IPS DF 4.7 (cell line): ENCODE results near the gene ZC3H18.
"Not testable (repeated sequence)": the region's sequence is repeated elsewhere in the genome, so short reads cannot be mapped to it uniquely, and the experiment has no call there.

Experiments used
- DNase-seq: peaks from one replicate; pipeline ENCODE4 v3.0.0-alpha.2; 2013; ENCODE audit warnings: low spot score; ENCODE audit errors: extremely low read depth

ZC3H18 gene

DNA sequence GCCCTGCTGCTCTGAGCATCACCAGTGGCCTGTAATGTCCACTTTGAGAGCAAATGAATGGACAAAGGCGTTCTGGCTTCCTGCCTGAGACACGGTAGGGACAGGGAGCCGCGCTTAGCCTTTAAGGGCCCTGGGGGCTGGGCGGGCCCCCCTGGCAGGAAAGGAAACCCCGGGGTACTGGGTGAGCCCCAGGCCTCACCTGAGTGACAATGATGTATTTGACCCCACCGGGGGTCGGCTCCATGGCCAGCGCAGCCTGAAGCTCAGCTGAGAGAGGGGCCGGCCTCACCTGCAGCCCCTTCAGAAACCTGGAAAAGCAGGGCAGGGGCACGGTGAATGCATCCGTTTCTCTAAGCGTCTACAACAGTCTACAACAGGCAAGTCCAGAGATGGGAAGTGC lies 82.9 kb downstream of the ZC3H18 start:
- no peak for DNase-seq

DNA sequence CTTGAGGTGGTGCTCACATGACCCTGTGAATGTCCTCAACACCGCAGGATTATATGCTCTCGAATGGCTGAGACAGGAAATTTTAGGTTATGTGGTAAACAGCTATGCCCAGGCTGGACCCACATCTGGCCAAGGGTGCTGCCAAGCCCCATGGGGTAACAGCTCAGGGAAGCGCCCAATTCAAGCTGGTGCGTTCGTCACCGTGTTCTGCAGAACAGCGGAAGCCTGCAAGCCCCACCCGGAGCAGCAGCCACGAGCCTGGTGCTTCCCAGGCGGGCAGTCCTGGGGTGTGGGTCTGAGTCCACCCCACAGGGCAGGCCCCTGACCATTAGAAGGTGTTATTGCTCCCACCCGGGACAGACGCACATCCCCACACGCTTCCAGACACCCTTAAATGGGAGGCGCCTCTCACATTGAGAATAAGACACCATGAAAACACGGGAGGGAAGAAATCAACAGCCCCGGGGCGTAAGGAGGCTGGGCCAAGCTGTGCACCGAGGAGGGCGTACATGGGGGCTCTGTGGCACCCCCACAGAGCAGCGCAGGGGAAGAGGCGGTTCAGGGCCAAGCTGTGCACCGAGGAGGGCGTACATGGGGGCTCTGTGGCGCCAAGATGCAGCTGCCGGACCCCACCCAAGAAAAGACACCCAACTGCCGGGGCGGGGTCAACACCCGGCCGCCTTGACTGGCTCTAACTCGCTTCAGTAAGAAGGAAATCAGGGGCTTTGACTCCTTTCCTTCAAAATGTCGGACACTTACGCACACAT lies 83.6 kb downstream of the ZC3H18 start:
- DNase-seq: no peak

DNA sequence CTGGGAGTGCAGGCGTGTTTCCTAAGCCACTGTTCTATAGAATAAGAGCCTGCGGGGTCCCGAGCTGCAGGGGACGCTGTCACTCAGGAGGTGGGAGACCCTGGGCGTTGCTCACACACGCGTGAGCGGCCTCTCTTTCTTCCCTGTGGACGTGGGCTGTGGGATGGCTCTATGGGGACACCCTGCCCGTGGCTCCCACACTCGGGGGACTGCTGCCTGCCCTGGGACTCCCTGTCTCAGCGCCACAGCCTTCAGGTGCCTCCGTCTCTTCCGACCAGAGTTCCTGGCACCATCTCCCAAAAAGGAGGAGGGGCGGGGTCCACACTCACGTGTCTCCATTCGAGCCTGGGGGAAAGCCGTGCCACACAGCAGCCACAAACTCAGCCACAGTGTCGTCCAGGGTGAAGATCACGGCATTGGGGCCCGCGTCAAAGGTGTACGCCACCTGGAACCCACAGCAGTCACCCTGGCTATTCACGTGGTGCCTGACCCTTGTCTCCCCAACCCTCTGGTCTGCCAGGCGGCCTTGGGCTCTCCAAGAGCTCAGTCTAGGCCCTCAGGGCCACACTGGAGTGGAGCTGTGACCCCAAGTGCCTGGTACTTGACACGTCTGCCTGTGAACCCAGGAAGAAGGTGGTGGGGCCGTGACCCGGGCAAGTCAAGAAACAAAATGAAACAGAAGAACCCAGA lies 84.3 kb downstream of the ZC3H18 start:
- DNase-seq: no peak

DNA sequence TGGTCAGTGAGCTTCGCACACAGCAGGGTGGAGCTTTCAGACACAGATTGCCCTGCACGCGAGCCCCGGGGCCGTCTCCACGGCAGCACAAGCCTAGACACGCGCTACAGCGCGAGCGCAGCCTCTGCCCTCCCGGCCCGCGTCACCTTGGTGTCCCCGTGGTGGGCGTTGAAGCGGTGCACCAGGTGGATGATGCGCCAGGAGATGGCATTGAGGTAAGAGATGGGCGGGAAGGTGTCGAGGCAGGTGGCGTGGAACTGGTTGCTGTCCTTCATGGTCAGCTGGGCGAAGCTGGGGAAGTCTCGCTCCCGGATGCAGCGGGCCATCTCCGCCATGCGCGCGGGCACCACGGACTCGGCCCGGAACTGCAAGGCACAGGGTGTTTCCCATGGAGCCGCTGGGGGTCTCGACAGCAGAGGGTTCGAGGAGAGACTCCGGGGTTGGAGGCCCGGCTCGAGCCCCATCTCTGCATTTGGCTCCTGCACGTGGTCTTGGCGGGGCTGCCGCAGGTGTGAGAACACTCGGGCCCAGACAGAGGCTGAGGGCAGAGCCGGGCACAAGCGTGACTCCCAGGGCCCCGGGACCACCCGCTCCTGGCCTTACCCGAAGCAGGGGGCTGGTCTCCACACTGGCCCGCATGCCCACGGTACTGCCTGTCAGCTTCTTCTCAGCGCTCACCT lies 85.0 kb downstream of the ZC3H18 start:
- no peak for DNase-seq

DNA sequence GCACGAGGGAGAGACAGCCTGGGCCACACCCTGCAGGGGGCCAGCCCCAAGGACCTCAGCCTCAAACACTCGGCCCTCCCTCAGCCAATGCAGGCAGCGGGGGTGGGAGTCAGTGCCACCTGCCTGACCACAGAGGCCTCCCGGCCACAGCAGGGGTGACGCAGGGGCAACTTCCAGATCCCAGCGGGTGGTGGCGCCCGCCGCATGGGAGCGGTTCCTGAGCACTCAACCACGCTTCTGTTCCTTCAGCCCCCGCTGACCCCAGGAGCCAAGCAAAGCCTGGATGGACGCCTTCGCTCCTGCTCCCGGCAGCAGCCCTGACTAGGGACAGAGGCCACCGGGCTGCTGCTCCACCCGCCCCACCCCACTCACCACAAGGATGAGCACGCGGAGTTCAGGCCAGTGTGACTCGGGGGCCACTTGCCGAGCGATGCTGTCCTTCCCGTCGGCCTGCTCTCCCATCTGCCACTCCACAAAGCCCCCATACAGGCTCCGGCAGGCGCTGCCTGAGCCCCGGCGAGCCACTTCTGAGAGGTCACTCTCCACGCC lies 85.6 kb downstream of the ZC3H18 start:
- DNase-seq: no peak

DNA sequence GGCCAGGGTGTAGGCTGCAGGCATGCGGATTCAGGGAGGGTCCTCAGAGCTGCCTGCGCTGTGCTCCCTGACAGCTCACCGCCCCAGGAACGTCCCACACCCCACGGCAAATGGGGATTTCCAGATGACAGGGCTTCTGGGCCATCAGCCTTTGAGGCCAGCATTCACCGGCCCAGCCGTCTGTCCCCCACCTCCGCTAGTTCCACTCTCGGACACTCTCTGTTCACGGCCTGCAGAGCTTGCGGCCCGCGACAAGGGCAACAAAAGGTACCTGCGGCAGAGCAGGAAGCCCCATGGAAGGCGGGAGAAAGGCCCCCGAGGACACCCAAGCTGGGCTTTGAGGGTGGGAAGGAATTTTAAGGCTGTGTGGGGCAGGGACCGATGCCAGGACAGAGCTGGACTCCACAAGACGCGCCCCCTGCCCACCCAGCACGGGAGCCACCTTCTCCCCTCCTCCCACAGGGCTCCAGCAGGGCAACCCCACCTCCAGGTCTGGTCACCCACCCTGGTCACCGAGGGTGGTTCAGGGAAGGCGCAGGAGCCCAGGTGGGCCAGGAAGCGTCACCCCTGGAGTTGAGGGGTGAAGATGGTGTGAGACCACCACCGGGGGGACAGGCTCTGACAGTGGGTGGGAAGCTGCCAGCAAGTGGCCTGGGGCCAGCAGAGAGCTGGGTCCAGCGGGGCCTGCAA lies 86.2 kb downstream of the ZC3H18 start:
- DNase-seq: no peak

DNA sequence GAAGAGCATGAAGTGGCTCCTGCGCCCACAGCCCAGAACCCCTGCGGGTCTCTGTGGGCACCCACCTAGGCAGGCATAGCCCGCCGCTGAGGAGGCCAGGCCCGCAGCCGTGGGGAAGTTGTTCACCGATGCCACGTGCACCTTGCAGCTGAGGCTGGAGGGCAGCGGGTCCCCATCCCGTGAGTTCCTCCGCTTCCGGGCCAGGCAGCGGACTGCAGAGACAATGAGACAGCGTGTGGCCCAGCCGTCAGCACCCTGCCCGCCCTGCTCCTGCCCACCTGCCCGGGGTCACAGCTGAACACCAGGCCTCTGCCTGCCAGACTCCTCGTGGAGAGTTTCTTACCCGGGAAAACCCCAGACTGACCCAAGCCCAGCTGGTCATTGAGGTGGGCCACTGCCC lies 87.2 kb downstream of the ZC3H18 start:
- no peak for DNase-seq

DNA sequence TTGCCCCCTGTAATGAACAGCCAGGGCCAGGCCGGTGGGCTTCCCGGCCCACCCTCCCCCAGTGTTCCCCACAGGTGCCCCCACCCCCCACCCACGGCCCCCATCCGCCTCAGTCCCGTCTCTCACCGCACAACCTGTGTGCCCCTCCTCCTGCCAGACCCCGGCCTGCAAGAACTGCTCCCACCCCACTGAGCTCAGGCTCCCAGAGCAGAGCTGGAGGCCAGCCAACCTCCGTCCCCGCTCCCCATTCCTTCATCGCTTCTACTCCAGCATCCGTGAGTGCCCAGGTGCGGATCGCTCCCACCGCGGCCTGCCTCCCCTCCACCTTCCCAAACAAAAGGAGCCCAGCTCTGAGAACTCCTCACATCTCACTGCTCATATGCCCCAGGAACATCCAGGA lies 88.5 kb downstream of the ZC3H18 start:
- DNase-seq: no peak

DNA sequence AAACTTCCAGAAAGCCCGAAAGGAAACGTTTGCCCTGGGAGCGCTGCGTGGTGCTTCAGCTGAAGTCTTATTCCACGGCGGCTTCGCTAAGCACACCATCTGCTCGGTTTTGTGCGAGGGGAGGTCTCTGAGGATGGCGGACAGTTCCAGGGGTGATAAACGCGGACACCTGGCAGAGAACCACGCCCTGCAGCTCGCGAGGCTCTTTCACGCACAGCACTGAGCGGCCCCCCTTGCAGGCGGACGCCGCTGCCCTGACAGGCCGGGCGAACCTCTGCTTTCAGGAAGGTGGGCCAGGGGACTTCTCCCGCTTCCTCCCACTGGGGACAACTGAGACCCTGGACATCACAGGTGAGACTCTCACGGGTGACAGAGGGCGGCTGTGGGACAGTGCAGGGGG lies 89.0 kb downstream of the ZC3H18 start:
- DNase-seq: no peak

DNA sequence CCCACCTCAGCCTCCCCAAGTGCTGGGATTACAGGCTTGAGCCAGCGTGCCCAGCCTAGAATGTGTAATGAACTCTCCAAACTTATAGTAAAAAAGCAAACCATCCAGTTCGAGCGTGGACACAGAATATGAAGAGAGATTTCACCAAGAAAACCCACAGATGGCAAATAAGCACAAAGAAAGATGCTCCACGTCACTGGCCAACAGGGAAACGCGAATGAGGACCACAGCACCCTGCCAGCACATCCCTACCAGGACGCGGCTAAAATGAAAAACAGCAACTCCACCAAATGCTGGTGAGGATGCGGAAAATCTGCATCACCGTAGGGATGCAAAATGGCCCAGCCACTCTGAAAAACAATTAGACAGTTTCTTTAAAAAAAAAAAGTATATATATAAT lies 91.3 kb downstream of the ZC3H18 start:
- no peak for DNase-seq

DNA sequence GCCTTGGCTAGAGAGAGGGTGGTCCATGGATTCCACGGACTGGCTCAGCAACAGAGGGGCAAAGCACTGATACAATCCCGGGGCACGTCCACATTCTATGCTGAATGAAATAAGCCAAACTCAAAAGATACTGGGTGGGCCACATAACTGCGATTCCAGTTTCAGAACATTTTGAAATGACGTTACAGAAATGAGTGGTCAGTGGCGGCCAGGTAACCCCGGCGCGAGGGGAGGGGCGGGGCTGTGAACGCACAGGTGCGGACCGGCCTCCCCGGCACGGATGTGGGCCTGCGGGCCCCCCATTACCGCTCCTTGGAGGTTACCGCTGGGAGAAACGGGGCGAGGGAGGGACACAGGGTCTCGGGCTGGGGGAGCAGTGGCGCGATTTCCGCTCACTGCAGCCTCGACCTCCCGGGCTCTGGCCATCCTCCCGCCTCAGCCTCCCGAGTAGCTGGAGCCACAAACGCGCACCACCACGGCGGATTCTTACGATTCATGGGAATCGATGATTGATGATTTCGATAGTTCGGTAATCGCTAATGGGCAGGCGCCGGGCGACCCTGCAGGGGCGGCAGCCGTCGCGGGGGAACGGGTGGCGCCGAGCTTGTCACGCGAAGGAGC lies 92.1 kb downstream of the ZC3H18 start:
- DNase-seq: no peak

DNA sequence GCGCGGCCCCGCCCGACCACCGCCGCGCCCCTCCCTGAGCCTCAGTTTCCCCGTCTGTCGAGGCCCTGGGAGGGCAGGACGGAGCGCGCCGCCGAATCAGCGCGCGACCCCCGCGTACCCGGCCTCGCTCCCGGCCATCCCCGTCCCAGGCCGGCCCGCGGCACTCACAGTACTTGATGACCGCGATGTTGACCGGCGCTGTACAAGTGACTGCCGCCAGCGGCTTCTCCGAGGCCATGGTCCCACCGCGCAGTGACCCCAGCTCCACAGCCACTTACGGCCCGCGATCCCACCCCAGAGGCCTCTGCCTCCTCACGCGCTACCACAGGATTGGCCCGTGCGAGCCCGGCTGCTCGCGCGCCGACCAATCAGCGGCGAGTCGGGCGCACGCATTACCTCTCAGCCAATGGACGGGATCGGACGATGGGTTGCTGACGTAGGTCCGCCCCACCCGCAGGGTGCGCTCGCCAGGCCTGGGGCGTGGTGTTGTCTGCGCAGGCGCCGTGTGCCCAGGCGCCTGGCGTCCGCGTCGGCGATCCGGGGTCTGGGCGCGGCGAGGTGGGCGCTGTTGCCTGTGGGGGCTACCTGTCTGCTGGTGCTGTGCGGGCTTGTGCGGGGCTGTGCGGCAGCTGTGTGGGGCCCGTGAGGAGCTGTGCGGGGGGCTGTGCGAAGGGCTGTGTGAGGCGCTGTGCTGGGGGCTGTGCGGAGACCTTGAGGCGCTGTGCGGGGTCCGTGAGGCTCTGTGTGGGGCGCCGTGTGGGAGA lies 92.8 kb downstream of the ZC3H18 start, which contains the start of gene MVD:
Gene MVD (minus strand): TSS at position 249 of the 764 bp plus-strand sequence. CDS start 11 bp downstream, at position 238.
- peak; percentile 96 for DNase-seq

DNA sequence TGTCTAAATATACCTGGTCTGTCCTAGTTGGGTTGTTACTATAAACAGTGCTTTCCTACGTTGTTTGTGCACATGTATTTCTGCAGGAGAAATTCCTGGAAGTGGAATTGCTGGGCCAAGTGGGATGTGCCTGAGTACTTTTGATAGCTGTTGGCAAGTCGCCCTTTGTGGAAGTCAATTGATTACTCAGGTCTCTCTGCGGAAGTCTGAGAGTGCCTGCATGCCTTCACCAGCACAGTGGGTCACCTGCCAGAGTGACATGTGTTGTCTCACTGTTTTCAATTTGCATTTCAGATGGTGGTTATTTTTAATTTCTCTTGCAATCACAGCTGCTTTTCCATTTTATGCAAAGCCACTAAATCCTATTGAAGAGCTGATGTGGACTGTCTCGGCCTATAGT lies 94.9 kb downstream of the ZC3H18 start:
- no peak for DNase-seq

DNA sequence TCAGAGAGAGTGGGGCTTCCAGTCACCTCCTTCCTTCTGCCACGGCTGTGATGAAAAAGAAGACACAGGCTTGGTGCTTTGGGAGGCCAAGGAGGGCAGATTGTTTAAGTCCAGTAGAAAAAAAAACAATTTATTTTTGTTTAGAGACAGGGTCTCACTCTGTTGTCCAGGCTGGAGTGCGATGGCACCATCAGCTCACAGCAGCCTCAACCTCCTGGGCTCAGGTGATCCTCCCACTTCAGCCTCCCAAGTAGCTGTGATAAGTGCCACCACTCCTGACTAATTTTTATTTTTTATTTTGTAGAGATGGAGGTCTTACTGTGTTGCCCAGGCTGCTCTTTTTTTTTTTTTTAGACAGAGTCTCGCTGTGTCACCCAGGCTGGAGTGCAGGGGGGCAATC lies 95.4 kb downstream of the ZC3H18 start:
- DNase-seq: no peak

DNA sequence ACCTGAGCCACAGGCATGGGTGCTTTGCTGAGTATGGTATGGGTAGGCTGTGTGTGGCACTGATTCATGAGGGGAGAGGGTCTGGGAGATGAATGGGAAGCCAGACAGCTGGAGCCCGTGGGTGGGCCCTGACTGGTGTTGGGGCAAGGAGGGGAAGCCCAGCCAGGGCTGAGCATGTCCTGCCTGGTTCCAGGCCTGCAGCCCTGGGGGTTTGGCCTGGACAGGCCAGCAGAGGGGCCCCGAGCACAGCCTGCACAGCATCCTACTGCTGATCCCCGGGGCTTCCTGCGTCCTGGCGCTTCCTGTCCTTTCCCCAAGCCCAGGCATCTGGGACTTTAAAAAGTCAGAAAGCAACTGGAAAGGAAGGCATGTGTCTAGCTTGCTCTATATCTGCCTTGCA lies 97.3 kb downstream of the ZC3H18 start:
- no peak for DNase-seq

DNA sequence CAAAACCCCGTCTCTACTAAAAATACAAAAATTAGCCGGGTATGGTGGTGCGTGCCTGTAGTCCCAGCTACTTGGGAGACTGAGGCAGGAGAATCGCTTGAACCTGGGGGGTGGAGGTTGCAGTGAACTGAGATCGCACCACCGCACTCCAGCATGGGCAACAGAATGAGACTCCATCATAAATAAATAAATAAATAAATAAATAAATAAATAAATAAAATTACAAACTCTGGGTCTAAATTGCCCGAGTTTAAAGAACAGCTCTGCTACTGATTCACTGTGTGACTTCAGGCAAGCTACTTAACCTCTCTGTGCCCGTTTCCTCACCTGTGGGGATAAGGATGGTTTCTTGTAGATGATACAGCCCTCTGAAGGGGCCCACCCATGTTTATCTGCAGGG lies 99.3 kb downstream of the ZC3H18 start:
- not testable (repeated sequence) for DNase-seq

DNA sequence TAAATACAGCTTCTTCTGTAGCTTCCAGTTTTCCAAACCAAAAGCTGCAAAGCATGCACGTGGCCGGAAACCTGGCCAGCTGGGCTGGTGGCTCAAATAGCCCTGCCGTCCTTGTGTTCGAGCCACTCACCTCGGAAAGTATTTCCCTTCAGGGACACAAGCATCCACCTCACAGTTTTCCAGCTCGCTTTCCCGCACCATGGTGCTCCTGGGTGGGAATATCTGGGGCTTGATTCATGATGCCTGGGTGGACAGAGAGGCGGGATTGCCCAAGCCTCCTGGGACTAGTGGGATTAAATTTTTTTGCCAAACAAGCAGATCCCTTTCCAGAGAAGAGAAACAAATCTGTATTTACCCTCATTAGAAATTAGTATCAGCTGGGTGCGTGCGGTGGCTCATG lies 99.8 kb downstream of the ZC3H18 start:
- DNase-seq: no peak

DNA sequence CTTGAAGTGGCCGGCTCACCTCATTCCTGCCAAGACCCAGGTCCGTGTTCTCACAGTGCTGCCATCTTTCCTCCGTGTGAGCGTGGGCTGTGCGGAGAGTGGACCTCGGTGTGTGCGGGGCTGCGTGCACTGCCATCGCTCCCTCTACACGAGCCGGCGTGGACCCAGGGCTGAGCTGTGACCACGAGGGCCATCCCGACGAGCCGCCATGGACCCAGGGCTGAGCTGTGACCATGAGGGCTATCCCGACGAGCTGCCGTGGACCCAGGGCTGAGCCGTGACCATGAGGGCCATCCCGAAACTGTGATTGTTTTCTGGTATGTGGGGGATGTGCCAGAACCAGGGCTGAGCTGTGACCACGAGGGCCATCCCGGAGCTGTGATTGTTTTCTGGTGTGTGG lies 101.6 kb downstream of the ZC3H18 start:
- DNase-seq: no peak

DNA sequence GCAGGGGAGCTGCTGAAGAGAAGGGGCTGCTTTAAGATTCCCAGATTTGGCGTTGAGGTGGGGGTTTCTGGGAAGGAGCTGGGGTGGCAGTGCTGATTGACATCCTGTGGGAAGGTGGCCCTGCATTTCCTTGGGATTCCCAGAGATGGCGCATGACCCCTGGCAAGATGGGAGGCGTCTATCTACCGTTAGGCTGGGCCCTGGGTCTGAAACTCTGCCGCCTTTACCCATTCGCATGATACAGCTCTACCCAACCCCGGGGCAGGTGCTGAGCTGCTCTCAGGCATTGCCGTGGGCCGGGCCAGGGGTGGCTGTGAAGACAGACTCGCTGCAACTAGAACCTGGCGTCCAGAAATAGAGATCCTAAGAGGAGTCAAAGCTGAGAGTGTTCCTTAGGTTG lies 102.6 kb downstream of the ZC3H18 start:
- DNase-seq: no peak

DNA sequence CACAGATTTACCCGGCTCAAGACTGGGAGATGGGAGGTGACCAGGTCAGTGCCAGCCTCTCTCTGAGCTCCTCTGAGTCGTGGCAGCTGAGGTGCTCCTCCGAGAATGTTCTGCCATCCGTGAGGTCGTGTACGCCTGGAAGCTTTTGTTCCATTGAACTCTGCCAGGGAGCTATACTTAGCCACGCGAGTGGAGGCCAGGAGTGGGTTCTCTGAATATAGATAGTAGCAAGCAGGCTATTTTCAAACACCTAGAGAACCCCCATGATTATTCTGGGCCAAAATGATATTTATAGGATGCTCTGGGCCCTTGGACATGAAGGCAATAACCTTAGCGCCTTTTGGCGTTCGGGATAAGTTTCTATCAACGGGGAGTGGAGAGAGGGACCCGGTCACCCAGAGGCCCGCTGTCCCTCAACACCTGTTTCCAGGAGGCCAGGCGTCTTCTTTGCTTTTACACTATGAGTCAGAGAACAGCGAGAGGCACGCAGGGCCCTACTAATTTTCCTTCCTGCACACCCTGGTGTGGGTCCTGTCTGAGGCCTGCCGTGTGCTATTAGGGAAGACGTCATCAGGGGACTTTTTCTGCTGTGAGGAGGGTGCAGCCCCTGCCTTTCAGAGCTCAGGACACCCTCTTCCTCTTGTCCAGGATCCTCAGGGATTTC lies 103.6 kb downstream of the ZC3H18 start:
- no peak for DNase-seq
